OCI-LY7 (cell line): ENCODE results near the gene EYA3.

Experiments
- EZH2phosphoT487 ChIP-seq: fragments of 200-600 bp; sonication (generic); IDR thresholded peaks from 2 replicates; pipeline ENCODE4 v1.6.1; 2018; ENCODE audit warnings: low read depth, borderline replicate concordance, mild to moderate bottlenecking, mixed run types, antibody characterized with exemption, low read length, moderate library complexity, mixed read lengths
- TF ChIP-seq, protein P1 (sequence below): fragments of 200-600 bp; sonication (generic); conservative IDR thresholded peaks from 2 replicates; pipeline ENCODE4 v1.5.1; 2014; ENCODE audit warnings: mild to moderate bottlenecking, antibody characterized with exemption, low read length, moderate library complexity, mixed read lengths

DNA sequence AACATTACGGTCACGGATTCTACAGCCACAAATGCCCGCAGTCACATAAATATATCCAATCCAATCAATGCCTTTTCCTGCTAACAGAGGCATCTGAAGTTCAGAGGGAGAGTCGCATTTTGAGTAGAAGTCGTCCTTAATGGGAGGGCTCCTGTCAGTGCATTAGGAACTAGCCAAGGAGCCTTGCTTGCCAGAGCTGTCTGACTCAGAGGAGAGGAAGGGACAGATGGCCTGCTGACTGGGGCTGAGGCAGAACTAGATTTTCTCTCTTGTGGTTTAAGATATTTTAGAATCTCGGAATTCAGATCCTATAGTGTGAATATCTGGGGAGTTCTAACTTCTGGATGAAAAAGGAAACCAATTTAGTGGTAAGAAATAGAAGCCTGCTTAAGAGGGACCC is 118.0 kb downstream of the EYA3 start:
- no peak for TF ChIP-seq EZH2phosphoT487
- TF ChIP-seq, protein P1, sequence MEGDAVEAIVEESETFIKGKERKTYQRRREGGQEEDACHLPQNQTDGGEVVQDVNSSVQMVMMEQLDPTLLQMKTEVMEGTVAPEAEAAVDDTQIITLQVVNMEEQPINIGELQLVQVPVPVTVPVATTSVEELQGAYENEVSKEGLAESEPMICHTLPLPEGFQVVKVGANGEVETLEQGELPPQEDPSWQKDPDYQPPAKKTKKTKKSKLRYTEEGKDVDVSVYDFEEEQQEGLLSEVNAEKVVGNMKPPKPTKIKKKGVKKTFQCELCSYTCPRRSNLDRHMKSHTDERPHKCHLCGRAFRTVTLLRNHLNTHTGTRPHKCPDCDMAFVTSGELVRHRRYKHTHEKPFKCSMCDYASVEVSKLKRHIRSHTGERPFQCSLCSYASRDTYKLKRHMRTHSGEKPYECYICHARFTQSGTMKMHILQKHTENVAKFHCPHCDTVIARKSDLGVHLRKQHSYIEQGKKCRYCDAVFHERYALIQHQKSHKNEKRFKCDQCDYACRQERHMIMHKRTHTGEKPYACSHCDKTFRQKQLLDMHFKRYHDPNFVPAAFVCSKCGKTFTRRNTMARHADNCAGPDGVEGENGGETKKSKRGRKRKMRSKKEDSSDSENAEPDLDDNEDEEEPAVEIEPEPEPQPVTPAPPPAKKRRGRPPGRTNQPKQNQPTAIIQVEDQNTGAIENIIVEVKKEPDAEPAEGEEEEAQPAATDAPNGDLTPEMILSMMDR: no peak
